Esophagus squamous epithelium (tissue), 4 donors: ENCODE data around the gene DUS1L.

Source experiments
- POLR2A ChIP-seq, 4 donors: fragments of 450-650 bp; IDR thresholded peaks; one replicate each; pipeline ENCODE4 v1.6.1; 2017; ENCODE audit warnings: antibody characterized with exemption in 4 of 4, mild to moderate bottlenecking in 4 of 4, moderate library complexity in 3 of 4
- TF ChIP-seq, protein P1 (sequence below), 6 experiments: fragments of 450-650 bp in 4 of 6; fragments of 200-600 bp in 2 of 6; sonication (generic) in 2 of 6; IDR thresholded peaks; one replicate each; pipeline ENCODE4 v1.5.1; 2016 to 2019; ENCODE audit warnings: antibody characterized with exemption in 6 of 6, mild to moderate bottlenecking in 4 of 6, moderate library complexity in 4 of 6

DNA sequence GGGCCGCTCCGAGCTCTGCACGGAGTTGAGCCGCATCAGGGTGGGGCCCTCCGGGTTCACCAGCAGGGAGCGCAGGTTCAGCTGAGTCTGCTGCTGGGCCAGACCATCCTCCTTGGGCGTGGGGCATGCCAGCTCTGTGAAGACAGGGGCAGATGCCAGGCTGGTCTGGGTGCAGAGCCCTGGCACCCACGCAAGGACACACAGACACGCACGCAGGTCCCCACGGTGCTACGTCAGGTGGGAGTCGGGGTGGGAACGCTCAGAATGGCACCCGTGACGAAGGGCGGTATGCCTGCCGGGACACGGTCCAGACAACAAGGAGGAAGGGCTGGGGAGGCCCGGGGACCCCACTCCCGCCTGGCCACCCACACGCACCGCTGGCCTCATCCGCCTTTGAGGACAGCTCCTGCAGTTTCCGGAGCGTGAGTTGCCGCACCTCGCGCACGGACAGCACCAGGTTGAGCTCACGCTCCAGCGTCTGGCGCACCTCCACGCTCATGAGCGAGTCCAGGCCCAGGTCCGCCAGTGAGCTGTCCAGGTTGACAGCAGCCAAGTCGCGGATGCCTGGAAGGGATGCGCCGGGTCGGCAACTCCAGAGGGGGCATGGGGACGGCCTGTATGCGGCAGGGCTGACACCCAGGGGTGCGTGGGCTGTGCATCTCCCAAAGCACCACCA, 15.3 kb upstream of the DUS1L start:
- TF ChIP-seq, protein P1, sequence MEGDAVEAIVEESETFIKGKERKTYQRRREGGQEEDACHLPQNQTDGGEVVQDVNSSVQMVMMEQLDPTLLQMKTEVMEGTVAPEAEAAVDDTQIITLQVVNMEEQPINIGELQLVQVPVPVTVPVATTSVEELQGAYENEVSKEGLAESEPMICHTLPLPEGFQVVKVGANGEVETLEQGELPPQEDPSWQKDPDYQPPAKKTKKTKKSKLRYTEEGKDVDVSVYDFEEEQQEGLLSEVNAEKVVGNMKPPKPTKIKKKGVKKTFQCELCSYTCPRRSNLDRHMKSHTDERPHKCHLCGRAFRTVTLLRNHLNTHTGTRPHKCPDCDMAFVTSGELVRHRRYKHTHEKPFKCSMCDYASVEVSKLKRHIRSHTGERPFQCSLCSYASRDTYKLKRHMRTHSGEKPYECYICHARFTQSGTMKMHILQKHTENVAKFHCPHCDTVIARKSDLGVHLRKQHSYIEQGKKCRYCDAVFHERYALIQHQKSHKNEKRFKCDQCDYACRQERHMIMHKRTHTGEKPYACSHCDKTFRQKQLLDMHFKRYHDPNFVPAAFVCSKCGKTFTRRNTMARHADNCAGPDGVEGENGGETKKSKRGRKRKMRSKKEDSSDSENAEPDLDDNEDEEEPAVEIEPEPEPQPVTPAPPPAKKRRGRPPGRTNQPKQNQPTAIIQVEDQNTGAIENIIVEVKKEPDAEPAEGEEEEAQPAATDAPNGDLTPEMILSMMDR (IDR thresholded peaks at IDR 0.05) = no peak
- TF ChIP-seq POLR2A (IDR thresholded peaks at IDR 0.05) = no peak
